HCT116 (cell line): ENCODE data around the gene ZNF860.

Experiments
- CEBPB ChIP-seq: IDR thresholded peaks from 2 replicates; pipeline ENCODE4 v1.6.1; 2012; ENCODE audit warnings: low read depth
- CTCF ChIP-seq, 3 experiments: fragments of 200-600 bp in 1 of 3; sonication (generic) in 1 of 3; IDR thresholded peaks in 2 of 3; conservative IDR thresholded peaks in 1 of 3; 2 replicates each; pipeline ENCODE4 v1.5.1; 2012 to 2017; ENCODE audit warnings: low read depth in 2 of 3, low read length in 2 of 3, antibody characterized with exemption in 1 of 3, borderline replicate concordance in 1 of 3, control low read depth in 1 of 3, mild to moderate bottlenecking in 1 of 3, mixed read lengths in 1 of 3, mixed run types in 1 of 3, moderate library complexity in 1 of 3; ENCODE audit not compliant: insufficient read depth in 1 of 3
- EZH2 ChIP-seq: fragments of 200-600 bp; sonication (generic); IDR thresholded peaks from 2 replicates; pipeline ENCODE4 v1.6.1; 2017; ENCODE audit warnings: antibody characterized with exemption, mixed run types
- POLR2A ChIP-seq: IDR thresholded peaks from 2 replicates; pipeline ENCODE4 v1.7.0; 2011; ENCODE audit warnings: borderline replicate concordance; ENCODE audit not compliant: insufficient read depth, insufficient read length; ENCODE audit errors: extremely low read depth
- REST ChIP-seq: IDR thresholded peaks from 2 replicates; pipeline ENCODE4 v1.6.1; 2012; ENCODE audit warnings: low read depth
- ZNF274 ChIP-seq: fragments of 200-500 bp; sonication (Bioruptor generic); IDR thresholded peaks from 2 replicates; pipeline ENCODE4 v1.6.1; 2014; ENCODE audit warnings: mild to moderate bottlenecking, low read depth, low read length, inconsistent platforms

GRCh38 chr3:31981206-31982181 is at the start of gene ZNF860, which contains the start of gene OSBPL10:
- peak; percentile 32 for TF ChIP-seq POLR2A
- TF ChIP-seq EZH2: no peak
- no peak for TF ChIP-seq CTCF (IDR thresholded peaks at IDR 0.05 in 2 of 3, conservative IDR thresholded peaks at IDR 0.05 in 1 of 3; ENCODE audit: borderline replicate concordance in 1 of 3, insufficient read depth in 1 of 3, low read depth in 2 of 3, low read length in 2 of 3)
- no peak for TF ChIP-seq REST
- no peak for TF ChIP-seq CEBPB
- no peak for TF ChIP-seq ZNF274
